SK-N-SH (cell line): ENCODE results near the gene OBSCN. TPM values are rescaled to one million over a fixed set of nuclear protein-coding genes. Genes with fewer than 3 reads are reported as not detected.

Experiments
- CTCF ChIA-PET: fragments of 300-600, 350-600 bp; formaldehyde crosslinking; extraction: SDS; loops from one replicate; lab custom pipeline; 2021; lab: Yijun Ruan, JAX
- POLR2A ChIA-PET: fragments of 350-600 bp; sonication (Branson Sonifier 250); formaldehyde crosslinking; extraction: SDS; loops from one replicate; lab custom pipeline; 2020; ENCODE audit warnings: antibody characterized with exemption, inconsistent platforms; lab: Yijun Ruan, JAX
- DNase-seq: peaks from one replicate; pipeline ENCODE4 v3.0.0; 2012
- H2AFZ ChIP-seq: fragments of 200-600 bp; sonication (generic); 2 replicates; pipeline ENCODE4 v1.8.1; 2016; ENCODE audit warnings: antibody characterized with exemption, mild to moderate bottlenecking, low read depth
- H3F3A ChIP-seq: fragments of 200-600 bp; sonication (generic); replicated peaks from 2 replicates; pipeline ENCODE3; 2016; ENCODE audit warnings: antibody characterized with exemption, mild to moderate bottlenecking; ENCODE audit not compliant: insufficient read depth
- H3K27ac ChIP-seq, 2 experiments: fragments of 200-500 bp in 1 of 2; fragments of 200-600 bp in 1 of 2; sonication (Bioruptor generic) in 1 of 2; sonication (generic), shearing (Covaris generic) in 1 of 2; 2 replicates each; pipeline versions ENCODE4 v1.5.1 to v1.6.1; 2014 to 2016; ENCODE audit warnings: low read depth in 2 of 2, inconsistent platforms in 1 of 2, low read length in 1 of 2, mild to moderate bottlenecking in 1 of 2, mixed read lengths in 1 of 2
- H3K27me3 ChIP-seq: fragments of 200-600 bp; sonication (generic), shearing (Covaris generic); 2 replicates; pipeline ENCODE4 v1.6.1; 2016; ENCODE audit warnings: mixed run types; ENCODE audit not compliant: insufficient read depth
- H3K36me3 ChIP-seq, 2 experiments: fragments of 200-500 bp in 1 of 2; fragments of 200-600 bp in 1 of 2; sonication (Bioruptor generic) in 1 of 2; sonication (generic) in 1 of 2; replicated peaks in 1 of 2; 2 replicates each; pipeline versions ENCODE3 to v1.5.1; 2014 to 2016; ENCODE audit warnings: low read length in 1 of 2, mild to moderate bottlenecking in 1 of 2; ENCODE audit not compliant: insufficient read depth in 2 of 2, control insufficient read depth in 1 of 2
- H3K4me1 ChIP-seq, 2 experiments: fragments of 200-500 bp in 1 of 2; fragments of 200-600 bp in 1 of 2; sonication (Bioruptor generic) in 1 of 2; sonication (generic), shearing (Covaris generic) in 1 of 2; 2 replicates each; pipeline versions ENCODE4 v1.5.1 to v1.6.1; 2014 to 2016; ENCODE audit warnings: low read depth in 1 of 2, low read length in 1 of 2, mixed run types in 1 of 2; ENCODE audit not compliant: insufficient read depth in 2 of 2, control insufficient read depth in 1 of 2
- H3K4me2 ChIP-seq: fragments of 200-600 bp; sonication (generic), shearing (Covaris generic); 2 replicates; pipeline ENCODE4 v1.6.1; 2017; ENCODE audit warnings: mixed run types
- H3K4me3 ChIP-seq, 2 experiments: fragments of 200-500 bp in 1 of 2; fragments of 200-600 bp in 1 of 2; sonication (Bioruptor generic) in 1 of 2; sonication (generic), shearing (Covaris generic) in 1 of 2; 2 replicates each; pipeline versions ENCODE4 v1.5.1 to v1.8.1; 2014 to 2016; ENCODE audit warnings: low read depth in 2 of 2, inconsistent platforms in 1 of 2, low read length in 1 of 2, mild to moderate bottlenecking in 1 of 2, mixed read lengths in 1 of 2, moderate library complexity in 1 of 2
- H3K79me2 ChIP-seq: fragments of 200-600 bp; sonication (generic); 2 replicates; pipeline ENCODE4 v1.8.1; 2017; ENCODE audit warnings: mild to moderate bottlenecking; ENCODE audit not compliant: insufficient read depth
- H3K9ac ChIP-seq: fragments of 200-600 bp; sonication (generic); 2 replicates; pipeline ENCODE4 v1.6.1; 2017; ENCODE audit warnings: mixed run types
- H3K9me2 ChIP-seq: fragments of 200-600 bp; sonication (generic); 2 replicates; pipeline ENCODE4 v1.6.1; 2017; ENCODE audit warnings: mixed run types
- H3K9me3 ChIP-seq: fragments of 200-600 bp; sonication (generic); 2 replicates; pipeline ENCODE4 v1.6.1; 2017; ENCODE audit warnings: mixed run types, mild to moderate bottlenecking, moderate library complexity
- H4K20me1 ChIP-seq: fragments of 200-600 bp; sonication (generic); 2 replicates; pipeline ENCODE4 v1.6.1; 2017; ENCODE audit warnings: mild to moderate bottlenecking, mixed run types; ENCODE audit not compliant: insufficient read depth
- CHD2 ChIP-seq: fragments of 150-350 bp; IDR thresholded peaks from 2 replicates; pipeline ENCODE4 v1.6.1; 2018; ENCODE audit warnings: low read length; ENCODE audit not compliant: partially characterized antibody
- EP300 ChIP-seq, 2 experiments: IDR thresholded peaks; 2 replicates each; pipeline versions ENCODE4 v1.4.0 to v1.6.1; 2012; ENCODE audit warnings: borderline replicate concordance in 1 of 2, low read depth in 1 of 2, low read length in 1 of 2
- GATA2 ChIP-seq: sonication (generic); formaldehyde crosslinking; IDR thresholded peaks from 2 replicates; pipeline ENCODE4 v1.5.0; 2020; ENCODE audit warnings: mild to moderate bottlenecking, missing genetic modification reagents
- IRF3 ChIP-seq: fragments of 150-350 bp; IDR thresholded peaks from 2 replicates; pipeline ENCODE4 v1.6.1; 2016; ENCODE audit warnings: mild to moderate bottlenecking, low read depth, low read length
- NFIC ChIP-seq: IDR thresholded peaks from 2 replicates; pipeline ENCODE4 v1.4.0; 2012; ENCODE audit warnings: borderline replicate concordance
- PBX3 ChIP-seq: IDR thresholded peaks from 2 replicates; pipeline ENCODE4; 2012
- POLR2AphosphoS5 ChIP-seq: IDR thresholded peaks from 2 replicates; pipeline ENCODE4 v1.6.1; 2012; ENCODE audit warnings: low read depth, low read length
- SIN3A ChIP-seq: IDR thresholded peaks from 2 replicates; pipeline ENCODE4 v1.6.1; 2012; ENCODE audit warnings: low read depth, mild to moderate bottlenecking, low read length, moderate library complexity, borderline replicate concordance
- TCF12 ChIP-seq: IDR thresholded peaks from 2 replicates; pipeline ENCODE4 v1.4.0; 2012
- USF1 ChIP-seq: IDR thresholded peaks from 2 replicates; pipeline ENCODE4 v1.4.0; 2012; ENCODE audit warnings: low read depth, borderline replicate concordance
- USF2 ChIP-seq: fragments of 150-350 bp; IDR thresholded peaks from 2 replicates; pipeline ENCODE4 v1.6.1; 2017; ENCODE audit warnings: antibody characterized with exemption, low read length, low read depth, borderline replicate concordance
- YY1 ChIP-seq: IDR thresholded peaks from 2 replicates; pipeline ENCODE4 v1.4.0; 2012; ENCODE audit warnings: low read depth, mild to moderate bottlenecking
- ZBTB33 ChIP-seq: IDR thresholded peaks from 2 replicates; pipeline ENCODE4 v1.4.0; 2012; ENCODE audit warnings: low read depth, borderline replicate concordance
- WGBS: methylation state at CpG from one replicate; pipeline ENCODE4 v1.1.6; 2017; ENCODE audit warnings: low lambda C conversion rate; 5-methylcytosine and 5-hydroxymethylcytosine counted together
- polyA plus RNA-seq, 3 experiments: library from polyadenylated mRNA; depleted of rRNA; stranded (reverse); fragments of >200 nt; gene quantifications; 2 replicates each; pipeline ENCODE4 v1.2.3, GENCODE V29; 2012

Gene OBSCN
- polyA plus RNA-seq, 1 of the 3 experiments (the other 2 are of a cell fraction), result 4.0 TPM

- no peak for TF ChIP-seq GATA2 (CRISPR knock-in tag)
- no peak for TF ChIP-seq USF2
- TF ChIP-seq PBX3, result no peak
- TF ChIP-seq CHD2, result no peak
- no peak for TF ChIP-seq EP300 (IDR thresholded peaks at IDR 0.05; ENCODE audit: borderline replicate concordance in 1 of 2, low read depth in 1 of 2, low read length in 1 of 2)
- TF ChIP-seq SIN3A, result no peak
- no peak for TF ChIP-seq IRF3
- TF ChIP-seq USF1, result no peak
- TF ChIP-seq ZBTB33, result no peak
- no peak for TF ChIP-seq NFIC
- TF ChIP-seq POLR2AphosphoS5, result no peak
- TF ChIP-seq TCF12, result no peak
- no peak for TF ChIP-seq YY1
- ChIA-PET CTCF (no interaction called here), POLR2A (interaction anchor here (0.7 kb wide), 1 partner anchor 19 kb away, joined by 3 read pairs; no protein-coding TSS in a partner anchor)
- Histone ChIP-seq H3K9me3 (peaks cover 9% of the 10 kb centered on the region), H3K9me2 (no peaks in the 10 kb centered on the region), H3K4me2 (no peak overlapping the region), H4K20me1 (no peaks in the 10 kb centered on the region), H3K4me3 (no peak overlapping the region), H3K36me3 (peaks cover 0 to 3% of the 10 kb centered on the region in 2 experiments), H3F3A (peaks cover 7% of the 10 kb centered on the region), H3K9ac (no peak overlapping the region), H3K79me2 (no peaks in the 10 kb centered on the region), H3K4me1 (no peaks in the 10 kb centered on the region), H3K27me3 (no peaks in the 10 kb centered on the region), H3K27ac (no peak overlapping the region), H2AFZ (no peak overlapping the region)
- 65% methylated on average over 3 of the region's 4 CpGs for WGBS
- no peak for DNase-seq
Measured at GRCh38 chr1:228197555-228198147, 10.2 kb upstream of the OBSCN start.
